IMR-90 (cell line): ENCODE results near the gene KCNT1.

ENCODE experiments used
- CEBPB ChIP-seq: IDR thresholded peaks from 2 replicates; pipeline ENCODE4 v1.6.1; 2012; ENCODE audit warnings: low read depth, low read length, improper control_type of control experiment
- CTCF ChIP-seq: conservative IDR thresholded peaks from 2 replicates; pipeline ENCODE4 v1.5.1; 2012; ENCODE audit warnings: mild to moderate bottlenecking, low read depth, low read length, improper control_type of control experiment
- ELK1 ChIP-seq: fragments of 150-350 bp; IDR thresholded peaks from 2 replicates; pipeline ENCODE4 v1.6.1; 2016; ENCODE audit warnings: low read depth, mild to moderate bottlenecking, low read length, moderate library complexity, borderline replicate concordance
- FOS ChIP-seq: fragments of 150-350 bp; IDR thresholded peaks from 2 replicates; pipeline ENCODE4 v1.6.1; 2016; ENCODE audit warnings: low read depth, low read length
- MAZ ChIP-seq: IDR thresholded peaks from 2 replicates; pipeline ENCODE4 v1.6.1; 2012; ENCODE audit warnings: low read depth, mild to moderate bottlenecking, low read length, improper control_type of control experiment, moderate library complexity, borderline replicate concordance
- POLR2A ChIP-seq: IDR thresholded peaks from 2 replicates; pipeline ENCODE4 v1.6.1; 2012; ENCODE audit warnings: mild to moderate bottlenecking, low read depth, low read length
- RAD21 ChIP-seq: IDR thresholded peaks from 2 replicates; pipeline ENCODE4 v1.6.1; 2012; ENCODE audit warnings: low read length, improper control_type of control experiment
- RFX5 ChIP-seq: IDR thresholded peaks from 2 replicates; pipeline ENCODE4 v1.8.0; 2012; ENCODE audit warnings: low read depth, mild to moderate bottlenecking, low read length, moderate library complexity
- SMC3 ChIP-seq: fragments of 150-350 bp; IDR thresholded peaks from 2 replicates; pipeline ENCODE4 v1.6.1; 2016; ENCODE audit warnings: low read depth, mild to moderate bottlenecking, antibody characterized with exemption, low read length, moderate library complexity

GRCh38 chr9:135745189-135745588 lies 43.2 kb downstream of the KCNT1 start:
- no peak for TF ChIP-seq CTCF
- TF ChIP-seq POLR2A = no peak
- TF ChIP-seq FOS = no peak
- no peak for TF ChIP-seq CEBPB
- no peak for TF ChIP-seq ELK1
- TF ChIP-seq RAD21 = no peak
- TF ChIP-seq SMC3 = no peak
- TF ChIP-seq MAZ = no peak
- TF ChIP-seq RFX5 = no peak
